ENCODE results near the gene RHBDD2. TPM values are rescaled to one million over a fixed set of nuclear protein-coding genes. Genes with fewer than 3 reads are reported as not detected.

The RHBDD2 gene
- polyA plus RNA-seq, 1 donor (not counting 4 experiments of a cell fraction or from before 2014, with no cell fraction given) = 24.1 TPM

GRCh38 chr7:75884476-75884875 is 5.6 kb downstream of the RHBDD2 start:
- H3K9me1 ChIP-seq (ENCODE audit: control insufficient read depth, extremely low read depth, insufficient read depth, low read length) = no peaks in the 10 kb centered on the region
- no peak overlapping the region for H3K4me2 ChIP-seq (ENCODE audit: control insufficient read depth, extremely low read depth, insufficient read depth, low read depth, low read length)
- H2AFZ ChIP-seq (ENCODE audit: control insufficient read depth, low read length) = no peak overlapping the region
- H3K36me3 ChIP-seq (ENCODE audit: control insufficient read depth in 2 of 2, extremely low read depth in 1 of 2, insufficient read depth in 2 of 2, low read length in 2 of 2) = peaks cover 31 to 41% of the 10 kb centered on the region in 2 experiments
- DNase-seq (ENCODE audit: low read depth, low spot score) = no peak
- H3K9me3 ChIP-seq (ENCODE audit: control insufficient read depth, low read depth, low read length) = no peaks in the 10 kb centered on the region
- no peak for TF ChIP-seq EZH2 (IDR thresholded peaks at IDR 0.05; ENCODE audit: low read length)
- dilution Hi-C loops (cut with MboI; ENCODE audit: extremely low pct_ligation_motif_present, low sequenced_read_pairs) = no loop called here
- H3K4me3 ChIP-seq (ENCODE audit: control insufficient read depth in 2 of 3, extremely low read depth in 1 of 3, insufficient read depth in 2 of 3, low read depth in 1 of 3, low read length in 3 of 3) = no peak overlapping the region
- H3K27me3 ChIP-seq (ENCODE audit: control insufficient read depth, extremely low read depth, insufficient read depth, low read length) = no peaks in the 10 kb centered on the region
- H3K4me1 ChIP-seq (ENCODE audit: control insufficient read depth, extremely low read depth, insufficient read depth, low read length) = peaks cover 11% of the 10 kb centered on the region
- no peak overlapping the region for H3K9ac ChIP-seq (ENCODE audit: control insufficient read depth, extremely low read depth, insufficient read depth, low read length)
- peaks cover 17% of the 10 kb centered on the region for H3K79me2 ChIP-seq (ENCODE audit: control insufficient read depth, insufficient read depth, low read length)
- no peaks in the 10 kb centered on the region for H4K20me1 ChIP-seq (ENCODE audit: control insufficient read depth, extremely low read depth, insufficient read depth, low read length)
- FAIRE-seq = no peak
- H3K27ac ChIP-seq (ENCODE audit: control insufficient read depth, insufficient read depth, low read length) = no peak overlapping the region

GRCh38 chr7:75885036-75885435 is 6.2 kb downstream of the RHBDD2 start:
- H3K4me3 ChIP-seq (ENCODE audit: control insufficient read depth in 2 of 3, extremely low read depth in 1 of 3, insufficient read depth in 2 of 3, low read depth in 1 of 3, low read length in 3 of 3) = no peak overlapping the region
- H3K9me3 ChIP-seq (ENCODE audit: control insufficient read depth, low read depth, low read length) = no peaks in the 10 kb centered on the region
- no peak for FAIRE-seq
- no peak overlapping the region for H3K4me2 ChIP-seq (ENCODE audit: control insufficient read depth, extremely low read depth, insufficient read depth, low read depth, low read length)
- H3K9me1 ChIP-seq (ENCODE audit: control insufficient read depth, extremely low read depth, insufficient read depth, low read length) = no peaks in the 10 kb centered on the region
- H4K20me1 ChIP-seq (ENCODE audit: control insufficient read depth, extremely low read depth, insufficient read depth, low read length) = no peaks in the 10 kb centered on the region
- peaks cover 31 to 41% of the 10 kb centered on the region in 2 experiments for H3K36me3 ChIP-seq (ENCODE audit: control insufficient read depth in 2 of 2, extremely low read depth in 1 of 2, insufficient read depth in 2 of 2, low read length in 2 of 2)
- TF ChIP-seq EZH2 (IDR thresholded peaks at IDR 0.05; ENCODE audit: low read length) = no peak
- TF ChIP-seq CTCF (optimal IDR thresholded peaks at IDR 0.05 in 1 of 3, IDR thresholded peaks at IDR 0.05 in 1 of 3, conservative IDR thresholded peaks at IDR 0.05 in 1 of 3; ENCODE audit: extremely low read depth in 1 of 3, insufficient read depth in 2 of 3, low read length in 3 of 3) = no peak
- no peak overlapping the region for H3K9ac ChIP-seq (ENCODE audit: control insufficient read depth, extremely low read depth, insufficient read depth, low read length)
- no peaks in the 10 kb centered on the region for H3K27me3 ChIP-seq (ENCODE audit: control insufficient read depth, extremely low read depth, insufficient read depth, low read length)
- dilution Hi-C loops (cut with MboI; ENCODE audit: extremely low pct_ligation_motif_present, low sequenced_read_pairs) = no loop called here
- H3K4me1 ChIP-seq (ENCODE audit: control insufficient read depth, extremely low read depth, insufficient read depth, low read length) = peaks cover 6% of the 10 kb centered on the region
- no peak for DNase-seq (ENCODE audit: low read depth, low spot score)
- H2AFZ ChIP-seq (ENCODE audit: control insufficient read depth, low read length) = no peak overlapping the region
- H3K79me2 ChIP-seq (ENCODE audit: control insufficient read depth, insufficient read depth, low read length) = peaks cover 11% of the 10 kb centered on the region
- no peak overlapping the region for H3K27ac ChIP-seq (ENCODE audit: control insufficient read depth, insufficient read depth, low read length)

Data from keratinocyte (primary cell).